T-helper 2 cell treated with Interferon-gamma antibody and Interleukin-4, amounts not matched to agents 100 ng/mL and 5 ng/mL, for 36 hours (primary cell): ENCODE measurements around the gene TNS3. TPM values are rescaled to one million over a fixed set of nuclear protein-coding genes. Genes with fewer than 3 reads are reported as not detected.
"Not testable (repeated sequence)": the region's sequence is repeated elsewhere in the genome, so short reads cannot be mapped to it uniquely, and the experiment has no call there.

Experiments used
- intact Hi-C: fragments of 100-400 bp; cut with micrococcal nuclease; formaldehyde crosslinking; loops from one replicate; pipeline ENCODE4 v1.15.1; 2023
- total RNA-seq: library from RNA; stranded (reverse); gene quantifications from 2 replicates; pipeline ENCODE4 v1.2.3, GENCODE V29; 2022

TNS3 gene
- total RNA-seq, 1 donor from 2014 or later: 0.20 TPM

DNA sequence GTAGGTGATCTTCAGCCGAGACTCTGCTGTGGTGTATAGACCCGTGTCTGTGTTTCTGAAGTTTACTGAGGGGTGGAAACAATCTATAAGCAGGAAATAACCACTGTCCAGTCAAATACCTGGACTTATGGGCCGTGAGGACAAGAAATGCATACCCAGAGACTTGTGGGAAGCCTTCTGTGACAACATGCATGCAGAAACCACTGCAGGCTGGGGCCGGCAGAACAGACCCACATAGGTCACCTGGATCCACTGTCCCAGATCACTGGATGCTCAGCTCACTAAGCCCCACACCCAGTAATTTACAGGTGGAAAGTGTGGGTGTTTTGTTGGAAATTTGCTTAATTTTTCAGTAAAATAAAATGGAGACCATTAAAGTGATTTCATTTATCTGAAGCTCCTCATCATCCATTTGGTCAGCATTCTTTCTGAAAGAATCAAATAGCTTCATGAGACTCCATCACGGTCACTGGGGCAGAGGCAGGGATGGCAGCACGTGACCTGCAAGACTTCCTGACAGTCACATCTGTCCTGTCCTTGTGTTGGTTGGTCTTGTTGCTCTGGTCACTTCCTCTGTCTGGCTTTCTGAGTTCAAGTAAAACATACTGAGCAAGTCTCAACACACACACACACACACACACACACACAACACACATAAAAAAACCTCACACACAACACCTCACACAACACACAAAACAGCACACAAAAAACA, 108.3 kb downstream of the TNS3 start:
- intact Hi-C loops: no loop called here

- intact Hi-C loops: no loop called here
Observed at GRCh38 chr7:47472444-47473157, 109.3 kb downstream of the TNS3 start.

GRCh38 chr7:47471831-47472230, 110.1 kb downstream of the TNS3 start:
- intact Hi-C loops: no loop called here

DNA sequence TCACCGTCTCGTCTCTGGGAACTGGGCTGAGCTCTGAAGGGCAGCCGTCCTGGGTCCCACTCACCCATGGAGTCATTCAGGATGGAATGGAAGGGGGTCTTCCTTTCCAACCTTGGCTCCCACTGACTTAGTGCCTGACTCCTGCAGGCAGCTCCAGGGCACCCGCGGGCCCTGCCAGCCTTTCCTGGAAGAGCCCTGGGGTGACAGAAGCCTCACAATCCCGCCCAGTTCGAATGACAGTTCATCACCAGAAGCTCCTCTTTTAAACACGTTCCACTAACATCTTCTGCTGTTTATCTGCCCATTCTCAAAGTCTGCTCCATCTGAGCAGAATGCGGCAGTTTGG, 110.6 kb downstream of the TNS3 start:
- intact Hi-C loops: no loop called here

DNA sequence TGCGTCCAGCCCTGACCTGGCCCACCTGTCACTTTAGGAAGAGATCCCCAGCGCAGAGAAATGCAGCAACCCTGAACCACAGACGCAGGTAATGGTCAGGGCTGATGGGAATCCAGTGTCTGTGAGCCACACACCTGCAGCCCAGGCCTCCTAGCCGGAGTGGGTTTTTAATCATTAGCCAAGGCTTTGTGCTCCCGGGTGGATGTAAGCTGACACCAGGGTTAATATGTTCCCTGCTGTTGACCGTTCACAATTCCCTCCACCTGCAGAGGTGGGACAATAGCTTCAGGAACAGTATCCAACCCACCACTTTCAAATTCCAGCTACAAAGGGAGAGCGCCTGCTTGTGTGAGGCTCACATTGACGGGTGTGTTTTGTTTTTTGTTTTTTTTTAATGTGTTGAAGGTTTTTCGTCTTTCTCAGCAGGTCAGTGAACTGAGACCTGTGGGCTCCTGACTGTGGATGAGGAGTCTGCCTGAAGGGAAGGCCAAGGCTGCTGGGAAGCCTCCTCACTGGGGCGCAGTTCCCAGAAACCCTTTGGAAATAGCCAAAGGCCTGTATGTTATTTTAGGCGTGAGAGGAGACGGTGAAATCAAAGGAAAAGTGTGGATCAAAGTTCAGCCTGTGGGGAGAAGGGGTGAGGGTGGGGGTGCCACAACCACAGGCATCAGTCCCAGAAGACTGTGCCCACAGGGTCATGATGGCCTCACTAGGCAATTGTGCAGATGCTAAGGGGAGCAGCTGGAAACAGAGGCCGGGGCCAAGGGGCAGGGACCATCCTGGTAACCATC, 111.1 kb downstream of the TNS3 start:
- intact Hi-C loops: no loop called here

GRCh38 chr7:47469846-47470245, 112.1 kb downstream of the TNS3 start:
- intact Hi-C loops: not testable (repeated sequence)

DNA sequence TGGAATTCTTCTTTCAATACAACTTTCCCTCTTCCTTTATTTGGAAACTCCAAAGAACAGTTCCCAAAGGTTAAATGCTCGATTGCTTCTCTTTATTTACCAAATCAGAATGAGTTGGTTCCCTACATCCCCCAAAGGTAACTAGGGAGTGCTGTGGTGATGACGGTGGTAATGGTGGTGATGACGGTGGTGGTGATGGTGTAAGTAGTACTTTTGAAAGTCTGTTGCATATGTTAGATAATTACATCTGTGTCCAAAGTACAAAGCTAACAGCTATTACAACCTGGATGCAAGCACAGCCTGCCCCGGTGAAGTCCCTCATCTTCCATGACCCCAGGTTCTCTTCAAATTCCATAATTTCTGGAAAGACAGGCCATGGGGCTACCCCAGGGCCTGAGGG, 115.1 kb downstream of the TNS3 start:
- intact Hi-C loops: no loop called here

GRCh38 chr7:47465191-47465590, 116.7 kb downstream of the TNS3 start:
- intact Hi-C loops: no loop called here

DNA sequence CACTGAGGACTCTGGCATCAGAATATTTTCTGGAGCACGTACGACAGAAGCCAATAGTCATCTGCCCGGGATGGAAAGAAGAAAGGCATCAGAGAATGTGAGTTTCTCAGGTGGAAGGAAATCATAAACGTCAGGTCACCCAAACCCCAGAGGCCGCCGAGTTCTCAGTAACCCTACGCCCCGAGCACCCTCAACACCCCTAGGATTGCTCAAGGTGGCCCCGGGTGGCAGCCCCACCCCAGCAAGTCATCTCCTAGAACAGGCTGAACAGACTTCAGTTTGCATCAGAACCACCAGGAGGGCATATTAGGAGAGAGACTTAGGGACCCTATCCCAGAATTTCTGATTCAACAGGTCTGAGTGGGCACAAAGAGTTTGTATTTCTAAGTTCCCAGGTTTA, 117.6 kb downstream of the TNS3 start:
- intact Hi-C loops: no loop called here

- intact Hi-C loops: no loop called here
Observed at GRCh38 chr7:47461746-47462145, 120.2 kb downstream of the TNS3 start.

DNA sequence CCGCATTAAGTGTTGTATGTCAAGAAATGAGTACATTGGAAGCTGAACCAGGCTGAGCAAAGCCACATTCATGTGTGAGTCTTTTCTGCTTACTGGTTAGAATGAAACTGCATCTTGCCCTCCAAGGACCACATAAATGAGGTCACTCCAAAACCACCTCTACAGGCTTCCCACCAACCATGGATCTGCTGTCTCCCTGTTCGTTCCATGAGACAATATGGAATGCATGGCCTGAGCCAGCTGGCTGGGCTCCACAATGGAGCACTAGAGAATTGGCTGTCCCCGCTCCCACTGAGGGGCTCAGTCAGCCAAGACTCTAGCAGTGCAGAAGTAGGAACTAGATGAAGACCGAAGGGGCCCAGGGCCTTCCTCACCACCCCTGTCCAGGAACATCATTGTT, 120.8 kb downstream of the TNS3 start:
- intact Hi-C loops: no loop called here

DNA sequence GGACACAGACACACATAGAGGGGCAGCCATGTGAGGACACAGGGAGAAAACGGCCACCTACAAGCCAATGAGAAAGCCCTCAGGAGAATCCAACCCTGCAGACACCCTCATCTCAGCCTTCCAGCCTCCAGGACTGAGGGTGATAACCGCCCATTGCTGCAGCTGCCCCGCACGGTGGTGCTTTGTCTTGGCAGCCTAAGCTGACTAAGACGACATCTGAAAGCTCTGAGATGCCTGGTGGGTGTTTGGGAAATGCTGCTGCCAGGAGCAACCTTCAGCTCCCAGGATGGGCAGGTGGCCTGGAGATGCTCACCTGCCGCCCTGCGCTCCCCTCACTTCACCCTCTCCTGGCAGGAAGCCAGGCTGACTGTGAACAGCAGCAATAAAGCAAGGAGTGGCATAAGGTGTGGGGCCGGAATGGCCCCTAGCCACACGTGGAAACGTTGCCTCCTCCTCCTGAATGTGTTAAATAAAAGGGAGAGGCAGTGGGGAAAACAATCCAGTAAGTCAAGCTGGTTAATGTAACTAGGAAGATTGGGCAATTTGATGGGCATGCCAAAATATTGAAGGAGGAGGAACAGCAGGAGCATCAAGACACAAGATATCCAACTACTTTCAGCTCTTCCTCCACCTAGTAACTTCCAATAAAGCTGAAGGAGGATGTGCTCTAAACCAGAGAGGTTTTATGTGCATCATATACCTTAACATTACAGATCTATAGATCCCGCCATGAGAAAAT, 121.5 kb downstream of the TNS3 start:
- intact Hi-C loops: no loop called here

DNA sequence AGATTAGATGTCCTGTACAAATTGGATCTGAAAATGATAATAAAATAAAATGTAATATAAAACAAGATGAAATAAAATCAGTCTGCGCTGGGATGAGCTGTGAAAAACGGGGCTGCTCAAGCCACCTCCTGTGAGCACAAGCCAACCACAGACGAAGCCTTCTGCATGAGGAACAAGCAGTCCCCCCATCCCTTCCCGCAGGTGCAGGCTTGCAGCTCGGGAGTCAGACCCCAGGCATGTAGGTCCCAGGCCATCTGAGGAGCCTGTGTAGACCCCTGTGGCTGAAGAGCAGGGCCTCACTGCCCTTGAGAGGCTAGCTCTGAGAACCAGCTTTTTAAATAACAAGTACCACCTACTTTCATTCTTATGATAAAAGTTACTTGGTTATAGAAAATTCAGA, 123.4 kb downstream of the TNS3 start:
- intact Hi-C loops: no loop called here

DNA sequence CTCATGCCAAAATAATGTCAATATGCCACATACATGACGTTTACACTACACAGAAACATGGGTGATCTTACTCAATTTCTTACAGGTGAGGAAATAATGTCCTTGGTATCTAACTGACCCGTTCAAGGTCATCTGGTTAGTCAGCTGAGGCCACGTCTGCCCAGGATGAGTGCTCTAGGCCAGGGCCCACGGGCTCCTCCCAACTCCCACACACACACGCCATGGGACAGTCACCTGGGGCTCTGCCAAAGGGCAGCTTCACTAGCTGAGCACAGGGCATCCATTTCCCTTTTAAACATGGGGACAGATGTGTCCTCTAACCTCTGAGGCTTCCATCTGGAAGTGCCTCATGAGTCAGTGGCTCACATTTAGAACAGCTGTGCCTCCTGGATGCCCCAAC, 123.9 kb downstream of the TNS3 start:
- intact Hi-C loops: no loop called here

DNA sequence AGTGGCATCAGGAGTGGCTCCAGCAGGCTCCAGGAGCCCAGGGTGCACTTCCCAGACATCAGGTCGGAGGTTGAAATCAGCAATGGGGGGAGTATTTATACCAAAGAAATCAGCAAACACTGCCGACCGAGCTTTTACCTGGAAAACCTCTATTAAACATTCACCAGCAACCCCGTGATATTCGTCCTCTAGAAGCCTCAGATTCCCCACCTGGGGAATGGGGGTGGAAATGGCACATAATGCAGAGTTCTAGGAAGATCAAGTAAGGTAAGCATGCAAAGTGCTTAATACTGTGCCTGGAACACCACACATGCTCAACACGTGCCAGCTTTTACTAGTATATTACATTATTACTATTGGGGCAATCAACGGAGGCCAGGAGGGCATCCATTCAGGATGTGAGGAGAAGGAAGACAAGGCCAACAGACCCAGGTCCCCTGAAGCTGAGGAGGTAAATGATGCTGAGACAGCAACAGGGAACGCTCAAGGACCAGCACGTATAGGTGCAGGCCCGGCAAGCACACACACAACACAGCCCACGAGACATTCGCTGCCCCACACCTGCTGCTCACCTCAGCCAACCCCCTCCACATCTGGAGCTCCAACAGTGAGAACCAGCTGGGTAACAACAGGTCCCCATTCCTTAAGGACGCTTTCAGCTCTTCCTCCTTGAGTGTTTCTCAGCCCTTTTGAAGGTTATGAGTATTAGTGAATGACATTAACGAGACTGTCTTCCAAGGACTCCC, 125.5 kb downstream of the TNS3 start:
- intact Hi-C loops: no loop called here

DNA sequence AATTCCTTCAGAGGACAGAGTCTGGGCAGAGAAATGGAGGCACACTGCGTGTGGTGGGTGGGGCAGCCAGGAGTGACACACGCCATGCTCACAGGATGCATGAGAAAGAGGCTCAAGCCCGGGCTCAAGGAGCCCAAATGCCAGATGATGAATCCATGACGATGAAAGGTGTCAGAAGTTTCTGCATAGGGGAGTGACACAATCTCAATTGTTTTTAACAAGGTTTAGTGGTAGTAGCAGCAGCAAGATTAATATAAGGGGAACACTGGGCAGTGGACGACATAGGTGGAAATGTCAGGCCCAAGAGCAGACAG, 126.1 kb downstream of the TNS3 start:
- intact Hi-C loops: no loop called here

DNA sequence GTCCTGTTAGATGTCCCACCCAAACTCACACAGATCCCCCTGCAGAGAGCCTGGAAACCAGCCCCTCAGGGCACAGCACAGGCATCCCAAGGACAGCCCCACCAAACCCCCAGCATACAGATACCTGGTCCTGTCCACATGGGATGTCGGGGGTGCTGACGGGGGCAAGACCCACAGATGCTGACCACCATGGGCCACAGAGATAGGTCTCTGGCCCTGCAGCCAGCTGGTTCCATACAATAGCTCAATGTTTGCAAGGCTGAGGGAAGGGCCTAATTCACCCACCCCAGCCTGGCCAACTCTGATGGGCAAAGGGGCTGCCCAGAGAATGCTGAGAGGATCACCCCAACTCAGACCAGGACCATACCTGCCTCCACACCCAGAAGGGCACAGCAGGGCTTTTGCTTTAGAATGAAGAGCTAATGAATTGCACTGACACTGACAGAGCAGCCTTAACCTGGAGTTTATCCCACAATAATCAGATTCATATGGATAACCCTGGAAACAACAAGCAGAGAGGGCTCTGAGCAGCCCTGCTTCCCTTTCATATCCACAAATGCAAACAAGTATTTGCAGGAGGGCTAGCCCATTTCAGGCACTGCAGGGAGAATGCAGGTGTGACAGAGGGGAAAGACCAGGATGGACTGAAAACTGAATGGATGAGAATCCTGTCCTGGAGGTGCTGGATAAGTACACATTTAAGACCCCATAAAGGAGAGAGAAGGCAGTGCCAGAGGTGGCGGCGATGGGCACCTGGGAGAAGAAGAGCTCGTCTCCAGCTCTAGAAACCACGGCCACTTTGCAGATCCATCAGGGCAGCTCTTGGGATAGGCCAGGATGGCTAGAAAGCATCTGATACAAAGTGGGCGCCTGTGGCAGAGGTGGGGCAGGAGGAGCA, 126.7 kb downstream of the TNS3 start:
- intact Hi-C loops: no loop called here

- intact Hi-C loops: no loop called here
Observed at GRCh38 chr7:47454069-47454973, 127.6 kb downstream of the TNS3 start.
